HepG2 (cell line): ENCODE data around the gene IFITM10. TPM values are rescaled to one million over a fixed set of nuclear protein-coding genes. Genes with fewer than 3 reads are reported as not detected.

Experiments
- CBFB ChIP-seq: sonication (generic); formaldehyde crosslinking; IDR thresholded peaks from 2 replicates; pipeline ENCODE4 v1.4.0; 2020; ENCODE audit warnings: missing genetic modification reagents
- EP300 ChIP-seq, 3 experiments: sonication (generic) in 1 of 3; formaldehyde crosslinking in 1 of 3; IDR thresholded peaks; 2 replicates each; pipeline versions ENCODE4 v1.5.1 to v1.6.1; 2011 to 2020; ENCODE audit warnings: low read depth in 2 of 3, low read length in 2 of 3, borderline replicate concordance in 1 of 3, improper control_type of control experiment in 1 of 3, mild to moderate bottlenecking in 1 of 3, missing genetic modification reagents in 1 of 3, moderate library complexity in 1 of 3
- GTF3A ChIP-seq: sonication (generic); formaldehyde crosslinking; conservative IDR thresholded peaks from 2 replicates; pipeline ENCODE4 v1.4.0; 2020; ENCODE audit warnings: mild to moderate bottlenecking, missing genetic modification reagents
- HNF4A ChIP-seq: sonication (generic); formaldehyde crosslinking; IDR thresholded peaks from 2 replicates; pipeline ENCODE4 v1.4.0; 2020; ENCODE audit warnings: missing genetic modification reagents
- IKZF4 ChIP-seq: sonication (generic); formaldehyde crosslinking; IDR thresholded peaks from 2 replicates; pipeline ENCODE4 v1.5.1; 2020; ENCODE audit warnings: borderline replicate concordance, mild to moderate bottlenecking, low read depth, missing genetic modification reagents; ENCODE audit errors: not compliant biosample characterization
- MTF1 ChIP-seq: sonication (generic); formaldehyde crosslinking; IDR thresholded peaks from 2 replicates; pipeline ENCODE4 v1.5.0; 2020; ENCODE audit warnings: missing genetic modification reagents
- RBAK ChIP-seq: sonication (generic); formaldehyde crosslinking; IDR thresholded peaks from 2 replicates; pipeline ENCODE4 v1.5.1; 2020; ENCODE audit warnings: mild to moderate bottlenecking, missing genetic modification reagents
- RCOR2 ChIP-seq: IDR thresholded peaks from 2 replicates; pipeline ENCODE4 v1.6.1; 2016; ENCODE audit warnings: missing biosample characterization, missing genetic modification reagents
- ZBTB42 ChIP-seq: sonication (generic); formaldehyde crosslinking; IDR thresholded peaks from 2 replicates; pipeline ENCODE4 v1.5.0; 2020; ENCODE audit warnings: mild to moderate bottlenecking, missing genetic modification reagents
- ZNF446 ChIP-seq: sonication (generic); formaldehyde crosslinking; IDR thresholded peaks from 2 replicates; pipeline ENCODE4 v1.5.0; 2020; ENCODE audit warnings: mild to moderate bottlenecking, missing genetic modification reagents
- ZNF572 ChIP-seq: sonication (generic); formaldehyde crosslinking; IDR thresholded peaks from 2 replicates; pipeline ENCODE4 v1.5.1; 2020; ENCODE audit warnings: mild to moderate bottlenecking, missing genetic modification reagents
- ZNF672 ChIP-seq: sonication (generic); formaldehyde crosslinking; IDR thresholded peaks from 2 replicates; pipeline ENCODE4 v1.8.1; 2022; ENCODE audit warnings: missing genetic modification reagents
- ZNF703 ChIP-seq: sonication (generic); formaldehyde crosslinking; IDR thresholded peaks from 2 replicates; pipeline ENCODE4 v1.5.1; 2020; ENCODE audit warnings: missing genetic modification reagents, mild to moderate bottlenecking, moderate library complexity, borderline replicate concordance
- polyA plus RNA-seq, 8 experiments: library from polyadenylated mRNA; depleted of rRNA in 3 of 8; stranded (reverse) in 7 of 8; unstranded in 1 of 8; fragments of >200 nt; fragmentation: Illumina TruSeq in 4 of 8; extraction: Trizol in 4 of 8; gene quantifications; 2 replicates each; pipeline versions ENCODE4 v1.2.1 to v1.2.3, GENCODE V29; 2011 to 2016; ENCODE audit warnings: low read depth in 4 of 8, missing spikeins in 1 of 8, mixed read lengths in 1 of 8; ENCODE audit not compliant: insufficient read depth in 1 of 8
- total RNA-seq, 5 experiments: library from RNA; depleted of rRNA; stranded (reverse); fragments of >200 nt; fragmentation: Illumina TruSeq; extraction: Trizol; gene quantifications; 2 replicates each; pipeline ENCODE4 v1.2.3, GENCODE V29; 2016; ENCODE audit warnings: low read depth in 1 of 5
- TF ChIP-seq, protein P1 (sequence below): sonication (generic); formaldehyde crosslinking; IDR thresholded peaks from 2 replicates; pipeline ENCODE4 v1.5.0; 2020; ENCODE audit warnings: missing genetic modification reagents, mild to moderate bottlenecking, borderline replicate concordance
- TF ChIP-seq, protein P2 (sequence below): sonication (generic); formaldehyde crosslinking; IDR thresholded peaks from 2 replicates; pipeline ENCODE4 v1.4.0; 2020; ENCODE audit warnings: missing genetic modification reagents, mild to moderate bottlenecking, borderline replicate concordance
- TF ChIP-seq, protein P3 (sequence below): sonication (generic); formaldehyde crosslinking; IDR thresholded peaks from 2 replicates; pipeline ENCODE4 v1.4.0; 2020; ENCODE audit warnings: missing genetic modification reagents
- TF ChIP-seq, protein P4 (sequence below): sonication (generic); formaldehyde crosslinking; IDR thresholded peaks from 2 replicates; pipeline ENCODE4 v1.9.0; 2021; ENCODE audit warnings: missing genetic modification reagents, borderline replicate concordance
- TF ChIP-seq, protein P5 (sequence below): sonication (generic); formaldehyde crosslinking; IDR thresholded peaks from 2 replicates; pipeline ENCODE4 v1.4.0; 2020; ENCODE audit warnings: mild to moderate bottlenecking, missing genetic modification reagents

The IFITM10 gene
- total and polyA plus RNA-seq, 2 of the 13 experiments (the other 11 are each of a cell fraction or from before 2014, with no cell fraction given), result 0.09 to 0.13 TPM

DNA sequence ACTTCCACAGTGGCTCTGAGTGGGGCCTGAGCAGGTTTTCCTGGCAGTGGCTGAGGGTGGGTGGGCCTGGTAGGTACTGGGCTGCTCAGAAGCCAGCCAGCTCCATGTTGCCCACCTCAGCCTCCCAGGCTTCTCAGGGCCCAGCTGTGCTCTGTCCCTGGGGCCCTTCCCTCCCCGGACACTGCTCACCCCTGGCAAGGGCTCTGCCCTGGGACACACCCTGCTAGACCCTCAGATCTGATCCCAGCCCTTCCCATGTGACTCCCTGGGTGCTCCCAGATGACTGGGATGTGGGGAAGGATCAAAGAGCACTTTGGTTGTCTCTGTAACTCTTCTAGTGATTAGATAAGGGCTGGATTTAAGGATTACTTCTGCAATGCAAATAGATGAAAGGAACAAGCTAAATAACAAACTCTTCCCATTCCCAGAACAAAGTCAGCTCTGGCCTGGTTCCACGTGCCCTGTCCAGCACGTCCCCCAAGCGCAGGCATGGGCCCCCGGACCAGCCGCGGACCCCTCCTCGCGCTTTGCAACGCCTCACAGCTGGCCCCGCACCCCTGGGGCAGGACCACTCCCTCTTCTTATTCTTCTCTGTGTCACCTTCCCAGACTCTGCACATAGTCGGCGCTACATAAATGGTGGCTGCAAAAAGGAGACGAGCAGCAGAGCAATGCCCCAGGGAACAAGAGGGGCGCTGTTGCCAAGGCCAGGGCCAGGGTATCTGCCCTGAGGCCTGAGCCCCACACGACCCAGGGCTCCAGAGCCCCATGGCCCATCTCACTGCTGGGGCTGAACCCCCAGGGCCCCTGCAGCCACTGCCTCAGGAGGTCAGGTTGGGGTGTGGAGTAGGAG, 59.1 kb downstream of the IFITM10 start (continued):
- TF ChIP-seq EP300 (IDR thresholded peaks at IDR 0.05; ENCODE audit: low read depth in 2 of 2, low read length in 2 of 2) (peak in 1 of 2 experiments; percentile 99; a peak in 3 of 4 replicates), EP300 (CRISPR knock-in tag; IDR thresholded peaks at IDR 0.05; ENCODE audit: borderline replicate concordance) (peak; percentile 99), ZBTB42 (CRISPR knock-in tag) (peak; percentile 76), RCOR2 (CRISPR knock-in tag) (peak; percentile 88), ZNF446 (peak; percentile 50), ZNF703 (peak; percentile 89), ZNF672 (0 out of 2 replicates have a peak, but pooled peaks have one; percentile 71), HNF4A (CRISPR knock-in tag) (peak; percentile 99), MTF1 (CRISPR knock-in tag) (no peak; the same call in 1 of the 2 replicates), ZNF572 (CRISPR knock-in tag) (0 out of 2 replicates have a peak, but pooled peaks have one; percentile 66), GTF3A (CRISPR knock-in tag) (no peak), CBFB (CRISPR knock-in tag) (peak; percentile 77; the same call in 1 of the 2 replicates), RBAK (no peak), IKZF4 (CRISPR knock-in tag) (no peak)
- TF ChIP-seq, protein P1, sequence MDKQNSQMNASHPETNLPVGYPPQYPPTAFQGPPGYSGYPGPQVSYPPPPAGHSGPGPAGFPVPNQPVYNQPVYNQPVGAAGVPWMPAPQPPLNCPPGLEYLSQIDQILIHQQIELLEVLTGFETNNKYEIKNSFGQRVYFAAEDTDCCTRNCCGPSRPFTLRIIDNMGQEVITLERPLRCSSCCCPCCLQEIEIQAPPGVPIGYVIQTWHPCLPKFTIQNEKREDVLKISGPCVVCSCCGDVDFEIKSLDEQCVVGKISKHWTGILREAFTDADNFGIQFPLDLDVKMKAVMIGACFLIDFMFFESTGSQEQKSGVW, result peak; percentile 77; the same call in 1 of the 2 replicates
- TF ChIP-seq, protein P2, sequence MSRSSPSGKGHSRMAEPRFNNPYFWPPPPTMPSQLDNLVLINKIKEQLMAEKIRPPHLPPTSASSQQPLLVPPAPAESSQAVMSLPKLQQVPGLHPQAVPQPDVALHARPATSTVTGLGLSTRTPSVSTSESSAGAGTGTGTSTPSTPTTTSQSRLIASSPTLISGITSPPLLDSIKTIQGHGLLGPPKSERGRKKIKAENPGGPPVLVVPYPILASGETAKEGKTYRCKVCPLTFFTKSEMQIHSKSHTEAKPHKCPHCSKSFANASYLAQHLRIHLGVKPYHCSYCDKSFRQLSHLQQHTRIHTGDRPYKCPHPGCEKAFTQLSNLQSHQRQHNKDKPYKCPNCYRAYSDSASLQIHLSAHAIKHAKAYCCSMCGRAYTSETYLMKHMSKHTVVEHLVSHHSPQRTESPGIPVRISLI, result peak; percentile 73
- TF ChIP-seq, protein P3, sequence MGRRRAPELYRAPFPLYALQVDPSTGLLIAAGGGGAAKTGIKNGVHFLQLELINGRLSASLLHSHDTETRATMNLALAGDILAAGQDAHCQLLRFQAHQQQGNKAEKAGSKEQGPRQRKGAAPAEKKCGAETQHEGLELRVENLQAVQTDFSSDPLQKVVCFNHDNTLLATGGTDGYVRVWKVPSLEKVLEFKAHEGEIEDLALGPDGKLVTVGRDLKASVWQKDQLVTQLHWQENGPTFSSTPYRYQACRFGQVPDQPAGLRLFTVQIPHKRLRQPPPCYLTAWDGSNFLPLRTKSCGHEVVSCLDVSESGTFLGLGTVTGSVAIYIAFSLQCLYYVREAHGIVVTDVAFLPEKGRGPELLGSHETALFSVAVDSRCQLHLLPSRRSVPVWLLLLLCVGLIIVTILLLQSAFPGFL (CRISPR knock-in tag), result no peak
- TF ChIP-seq, protein P4, sequence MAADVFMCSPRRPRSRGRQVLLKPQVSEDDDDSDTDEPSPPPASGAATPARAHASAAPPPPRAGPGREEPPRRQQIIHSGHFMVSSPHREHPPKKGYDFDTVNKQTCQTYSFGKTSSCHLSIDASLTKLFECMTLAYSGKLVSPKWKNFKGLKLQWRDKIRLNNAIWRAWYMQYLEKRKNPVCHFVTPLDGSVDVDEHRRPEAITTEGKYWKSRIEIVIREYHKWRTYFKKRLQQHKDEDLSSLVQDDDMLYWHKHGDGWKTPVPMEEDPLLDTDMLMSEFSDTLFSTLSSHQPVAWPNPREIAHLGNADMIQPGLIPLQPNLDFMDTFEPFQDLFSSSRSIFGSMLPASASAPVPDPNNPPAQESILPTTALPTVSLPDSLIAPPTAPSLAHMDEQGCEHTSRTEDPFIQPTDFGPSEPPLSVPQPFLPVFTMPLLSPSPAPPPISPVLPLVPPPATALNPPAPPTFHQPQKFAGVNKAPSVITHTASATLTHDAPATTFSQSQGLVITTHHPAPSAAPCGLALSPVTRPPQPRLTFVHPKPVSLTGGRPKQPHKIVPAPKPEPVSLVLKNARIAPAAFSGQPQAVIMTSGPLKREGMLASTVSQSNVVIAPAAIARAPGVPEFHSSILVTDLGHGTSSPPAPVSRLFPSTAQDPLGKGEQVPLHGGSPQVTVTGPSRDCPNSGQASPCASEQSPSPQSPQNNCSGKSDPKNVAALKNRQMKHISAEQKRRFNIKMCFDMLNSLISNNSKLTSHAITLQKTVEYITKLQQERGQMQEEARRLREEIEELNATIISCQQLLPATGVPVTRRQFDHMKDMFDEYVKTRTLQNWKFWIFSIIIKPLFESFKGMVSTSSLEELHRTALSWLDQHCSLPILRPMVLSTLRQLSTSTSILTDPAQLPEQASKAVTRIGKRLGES, result peak; percentile 97
- TF ChIP-seq, protein P5, sequence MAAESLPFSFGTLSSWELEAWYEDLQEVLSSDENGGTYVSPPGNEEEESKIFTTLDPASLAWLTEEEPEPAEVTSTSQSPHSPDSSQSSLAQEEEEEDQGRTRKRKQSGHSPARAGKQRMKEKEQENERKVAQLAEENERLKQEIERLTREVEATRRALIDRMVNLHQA, result no peak
